OCI-LY7 (cell line): ENCODE results near the gene NISCH. TPM values are rescaled to one million over a fixed set of nuclear protein-coding genes. Genes with fewer than 3 reads are reported as not detected.

Experiments
- BruUV-seq: library from RNA; stranded (reverse); fragments of 400-500 nt; replicated peaks from 2 replicates; lab custom pipeline; 2021; lab: Mats Ljungman, UMichigan
- CTCF ChIA-PET: fragments of 300-600 bp; sonication (Branson Sonifier 250); formaldehyde crosslinking; loops from one replicate; lab custom pipeline; 2022; ENCODE audit warnings: antibody characterized with exemption; ENCODE audit not compliant: unreplicated experiment; lab: Charles Lee
- POLR2A ChIA-PET: fragments of 300-600 bp; sonication (Branson Sonifier 250); formaldehyde crosslinking; loops from one replicate; lab custom pipeline; 2022; ENCODE audit warnings: antibody characterized with exemption; lab: Charles Lee
- DNase-seq: peaks from one replicate; pipeline ENCODE4 v3.0.0-alpha.2; 2015; ENCODE audit warnings: low spot score
- H2AFZ ChIP-seq: fragments of 200-600 bp; sonication (generic), shearing (Covaris generic); 2 replicates; pipeline ENCODE4 v1.6.1; 2014; ENCODE audit warnings: mild to moderate bottlenecking, antibody characterized with exemption, low read length, moderate library complexity
- H3K27ac ChIP-seq: fragments of 200-600 bp; sonication (generic); 2 replicates; pipeline ENCODE4 v1.5.1; 2014; ENCODE audit warnings: mixed run types, low read depth, mild to moderate bottlenecking, moderate library complexity, low read length, inconsistent platforms; ENCODE audit not compliant: poor library complexity, severe bottlenecking
- H3K36me3 ChIP-seq: fragments of 200-600 bp; sonication (generic); 2 replicates; pipeline ENCODE4 v1.6.1; 2014; ENCODE audit warnings: mild to moderate bottlenecking, antibody characterized with exemption, low read length, moderate library complexity, mixed read lengths; ENCODE audit not compliant: insufficient read depth
- H3K4me1 ChIP-seq: fragments of 200-600 bp; sonication (generic); 2 replicates; pipeline ENCODE4 v1.5.1; 2014; ENCODE audit warnings: mild to moderate bottlenecking, low read length; ENCODE audit not compliant: insufficient read depth, poor library complexity, severe bottlenecking
- H3K4me2 ChIP-seq: fragments of 200-600 bp; sonication (generic); 2 replicates; pipeline ENCODE4 v1.6.1; 2014; ENCODE audit warnings: mild to moderate bottlenecking, low read length
- H3K4me3 ChIP-seq: fragments of 200-600 bp; sonication (generic); 2 replicates; pipeline ENCODE4 v1.5.1; 2014; ENCODE audit warnings: mild to moderate bottlenecking, low read depth, low read length; ENCODE audit not compliant: poor library complexity, severe bottlenecking
- H3K79me2 ChIP-seq: fragments of 200-600 bp; sonication (generic); 2 replicates; pipeline ENCODE4 v1.6.1; 2016; ENCODE audit warnings: low read depth, mild to moderate bottlenecking, low read length, moderate library complexity, mixed read lengths; ENCODE audit not compliant: insufficient read depth
- H3K9me2 ChIP-seq: fragments of 200-600 bp; sonication (generic); 2 replicates; pipeline ENCODE4 v1.6.1; 2016; ENCODE audit warnings: mild to moderate bottlenecking, low read length, mixed read lengths; ENCODE audit not compliant: insufficient read depth
- H3K9me3 ChIP-seq: fragments of 200-600 bp; sonication (generic); 2 replicates; pipeline ENCODE4 v1.6.1; 2014; ENCODE audit warnings: mild to moderate bottlenecking, mixed run types, low read length, mixed read lengths
- H4K20me1 ChIP-seq: fragments of 200-600 bp; sonication (generic); 2 replicates; pipeline ENCODE4 v1.6.1; 2014; ENCODE audit warnings: mild to moderate bottlenecking, antibody characterized with exemption, low read length, moderate library complexity, mixed read lengths; ENCODE audit not compliant: insufficient read depth
- EZH2phosphoT487 ChIP-seq: fragments of 200-600 bp; sonication (generic); IDR thresholded peaks from 2 replicates; pipeline ENCODE4 v1.6.1; 2018; ENCODE audit warnings: low read depth, borderline replicate concordance, mild to moderate bottlenecking, mixed run types, antibody characterized with exemption, low read length, moderate library complexity, mixed read lengths
- intact Hi-C: fragments of 100-400 bp; cut with micrococcal nuclease; formaldehyde crosslinking; loops from one replicate; pipeline ENCODE4 v1.10.0; 2022; ENCODE audit not compliant: unreplicated experiment
- total RNA-seq, 2 experiments: library from RNA; depleted of rRNA in 1 of 2; stranded (reverse); fragments of >200 nt in 1 of 2; shearing (Covaris generic) in 1 of 2; gene quantifications; 2 replicates each; pipeline ENCODE4 v1.2.3, GENCODE V29; 2014 to 2022
- TF ChIP-seq, protein P1 (sequence below): fragments of 200-600 bp; sonication (generic); conservative IDR thresholded peaks from 2 replicates; pipeline ENCODE4 v1.5.1; 2014; ENCODE audit warnings: mild to moderate bottlenecking, antibody characterized with exemption, low read length, moderate library complexity, mixed read lengths

NISCH gene
- total RNA-seq, 2 experiments from 2014 or later: 60.5 to 73.3 TPM

DNA sequence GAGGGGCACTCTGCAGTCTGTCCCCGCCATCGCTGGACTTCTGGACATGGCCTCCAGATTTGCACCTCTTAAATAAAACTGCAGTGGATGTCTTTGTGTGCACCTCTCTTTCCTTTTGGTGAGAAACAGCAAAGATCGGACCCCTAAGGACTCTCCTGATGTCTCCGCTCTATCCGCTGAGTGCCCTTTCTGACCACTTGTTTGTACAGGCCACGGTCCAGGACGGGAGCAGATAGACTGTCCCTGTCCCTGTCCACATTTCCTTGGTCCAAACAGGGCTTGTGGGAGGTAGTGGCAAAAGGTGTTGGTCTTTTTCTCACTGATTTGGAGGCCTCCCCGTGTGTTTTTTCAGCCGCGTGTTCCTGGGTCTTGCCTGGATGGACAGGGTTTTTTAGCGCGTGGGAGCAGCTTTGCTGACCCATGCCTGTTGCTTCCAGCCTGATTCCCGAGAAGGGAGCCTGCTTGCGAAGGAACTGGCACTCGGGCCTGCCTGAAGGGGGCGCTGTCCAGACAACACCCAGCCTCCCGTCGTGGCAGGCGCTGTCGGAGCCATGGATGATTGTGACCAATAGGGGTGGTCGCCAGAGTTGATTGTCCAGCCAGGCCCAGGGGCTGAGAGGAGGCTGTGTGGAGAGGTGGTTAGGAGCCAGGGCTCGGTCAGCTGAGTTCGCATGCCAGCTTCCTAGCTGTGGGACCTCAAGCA lies 26.6 kb downstream of the NISCH start:
- Histone ChIP-seq H3K36me3 (peaks cover 70% of the 10 kb centered on the region), H3K9me2 (no peaks in the 10 kb centered on the region), H2AFZ (no peak overlapping the region), H4K20me1 (no peaks in the 10 kb centered on the region), H3K4me3 (no peak overlapping the region), H3K4me2 (no peak overlapping the region), H3K27ac (no peak overlapping the region), H3K4me1 (no peaks in the 10 kb centered on the region), H3K9me3 (no peaks in the 10 kb centered on the region), H3K79me2 (no peaks in the 10 kb centered on the region)
- no TSS peak for BruUV-seq
- TF ChIP-seq EZH2phosphoT487: no peak
- TF ChIP-seq, protein P1, sequence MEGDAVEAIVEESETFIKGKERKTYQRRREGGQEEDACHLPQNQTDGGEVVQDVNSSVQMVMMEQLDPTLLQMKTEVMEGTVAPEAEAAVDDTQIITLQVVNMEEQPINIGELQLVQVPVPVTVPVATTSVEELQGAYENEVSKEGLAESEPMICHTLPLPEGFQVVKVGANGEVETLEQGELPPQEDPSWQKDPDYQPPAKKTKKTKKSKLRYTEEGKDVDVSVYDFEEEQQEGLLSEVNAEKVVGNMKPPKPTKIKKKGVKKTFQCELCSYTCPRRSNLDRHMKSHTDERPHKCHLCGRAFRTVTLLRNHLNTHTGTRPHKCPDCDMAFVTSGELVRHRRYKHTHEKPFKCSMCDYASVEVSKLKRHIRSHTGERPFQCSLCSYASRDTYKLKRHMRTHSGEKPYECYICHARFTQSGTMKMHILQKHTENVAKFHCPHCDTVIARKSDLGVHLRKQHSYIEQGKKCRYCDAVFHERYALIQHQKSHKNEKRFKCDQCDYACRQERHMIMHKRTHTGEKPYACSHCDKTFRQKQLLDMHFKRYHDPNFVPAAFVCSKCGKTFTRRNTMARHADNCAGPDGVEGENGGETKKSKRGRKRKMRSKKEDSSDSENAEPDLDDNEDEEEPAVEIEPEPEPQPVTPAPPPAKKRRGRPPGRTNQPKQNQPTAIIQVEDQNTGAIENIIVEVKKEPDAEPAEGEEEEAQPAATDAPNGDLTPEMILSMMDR: peak; percentile 71
- intact Hi-C loops: no loop called here
- CTCF ChIA-PET: no interaction called here
- DNase-seq: no peak
- POLR2A ChIA-PET: no interaction called here

DNA sequence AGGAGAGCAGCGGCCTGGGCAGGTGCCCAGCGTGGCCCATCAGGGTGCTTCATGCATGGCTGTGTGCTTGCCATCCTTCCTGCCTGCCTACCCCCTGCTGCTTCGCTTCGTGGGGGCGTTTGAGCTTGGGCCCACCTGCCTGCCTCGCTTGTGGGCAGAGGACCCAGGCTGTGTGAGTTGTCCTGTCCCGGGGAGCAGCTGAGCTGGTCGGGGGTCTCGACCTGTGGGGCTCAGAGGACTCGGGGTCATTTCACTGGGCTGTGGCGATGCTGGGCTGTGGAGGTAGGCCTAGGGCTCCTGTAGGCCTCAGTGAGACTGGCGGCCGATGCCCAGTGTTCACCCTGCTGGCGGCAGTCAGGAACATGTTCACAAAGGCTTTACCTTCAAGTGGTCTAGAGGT lies 27.7 kb downstream of the NISCH start:
- Histone ChIP-seq H3K4me3 (no peak overlapping the region), H3K36me3 (peaks cover 67% of the 10 kb centered on the region), H3K79me2 (no peaks in the 10 kb centered on the region), H3K4me1 (no peaks in the 10 kb centered on the region), H4K20me1 (no peaks in the 10 kb centered on the region), H3K9me2 (no peaks in the 10 kb centered on the region), H2AFZ (no peak overlapping the region), H3K4me2 (no peak overlapping the region), H3K27ac (no peak overlapping the region), H3K9me3 (no peaks in the 10 kb centered on the region)
- ChIA-PET CTCF (no interaction called here), POLR2A (interaction anchor here (0.6 kb wide), 1 partner anchor 69 kb away, joined by 3 read pairs; no protein-coding TSS in a partner anchor)
- no TSS peak for BruUV-seq
- TF ChIP-seq, protein P1: no peak
- TF ChIP-seq EZH2phosphoT487: no peak
- intact Hi-C loops: no loop called here
- no peak for DNase-seq
